GM20000 (cell line): ENCODE data around the gene KLHL6.

Experiments used
- DNase-seq: peaks from one replicate; pipeline ENCODE4 v3.0.0; 2012; ENCODE audit warnings: low spot score
- TF ChIP-seq, protein P1 (sequence below): IDR thresholded peaks from 2 replicates; pipeline ENCODE4 v1.5.1; 2012; ENCODE audit warnings: mild to moderate bottlenecking, control low read depth; ENCODE audit errors: extremely low read depth, missing control alignments

The KLHL6 gene

DNA sequence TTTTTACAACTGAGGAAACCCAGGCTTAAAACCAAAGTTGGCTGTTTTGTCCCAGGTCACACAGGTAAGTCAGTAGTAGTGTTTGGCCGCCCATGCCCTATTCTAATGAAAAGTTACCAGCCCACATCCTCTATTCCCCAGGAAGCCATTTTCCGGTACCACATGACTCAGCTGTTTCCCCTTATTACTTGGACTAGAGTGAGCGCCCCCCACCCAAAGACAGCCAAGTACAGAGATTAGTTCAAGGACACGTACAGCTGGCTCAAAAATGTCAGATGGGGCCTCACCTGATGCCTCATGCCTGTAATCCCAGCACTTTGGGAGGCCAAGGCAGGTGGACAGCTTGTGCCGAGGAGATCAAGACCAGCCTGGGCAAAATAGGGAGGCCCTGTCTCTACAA lies 8.5 kb upstream of the KLHL6 start:
- DNase-seq = no peak
- TF ChIP-seq, protein P1, sequence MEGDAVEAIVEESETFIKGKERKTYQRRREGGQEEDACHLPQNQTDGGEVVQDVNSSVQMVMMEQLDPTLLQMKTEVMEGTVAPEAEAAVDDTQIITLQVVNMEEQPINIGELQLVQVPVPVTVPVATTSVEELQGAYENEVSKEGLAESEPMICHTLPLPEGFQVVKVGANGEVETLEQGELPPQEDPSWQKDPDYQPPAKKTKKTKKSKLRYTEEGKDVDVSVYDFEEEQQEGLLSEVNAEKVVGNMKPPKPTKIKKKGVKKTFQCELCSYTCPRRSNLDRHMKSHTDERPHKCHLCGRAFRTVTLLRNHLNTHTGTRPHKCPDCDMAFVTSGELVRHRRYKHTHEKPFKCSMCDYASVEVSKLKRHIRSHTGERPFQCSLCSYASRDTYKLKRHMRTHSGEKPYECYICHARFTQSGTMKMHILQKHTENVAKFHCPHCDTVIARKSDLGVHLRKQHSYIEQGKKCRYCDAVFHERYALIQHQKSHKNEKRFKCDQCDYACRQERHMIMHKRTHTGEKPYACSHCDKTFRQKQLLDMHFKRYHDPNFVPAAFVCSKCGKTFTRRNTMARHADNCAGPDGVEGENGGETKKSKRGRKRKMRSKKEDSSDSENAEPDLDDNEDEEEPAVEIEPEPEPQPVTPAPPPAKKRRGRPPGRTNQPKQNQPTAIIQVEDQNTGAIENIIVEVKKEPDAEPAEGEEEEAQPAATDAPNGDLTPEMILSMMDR = no peak

DNA sequence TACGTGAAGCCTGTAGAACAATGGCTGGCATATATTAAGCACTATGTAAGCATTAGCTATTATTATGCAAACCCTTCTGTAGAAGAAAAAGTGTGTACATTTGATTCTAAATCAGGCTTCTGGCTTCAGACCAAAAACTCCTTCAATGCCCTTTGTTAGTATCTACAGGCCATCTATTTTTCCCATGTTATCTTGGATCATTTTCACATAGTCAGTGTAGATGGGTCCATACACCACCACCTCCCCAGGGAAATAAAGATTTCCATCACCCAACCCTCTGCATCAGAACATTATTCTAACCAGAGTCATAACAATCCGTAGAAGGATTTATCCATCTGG lies 8.0 kb upstream of the KLHL6 start:
- TF ChIP-seq, protein P1 = no peak
- DNase-seq = no peak

- DNase-seq = peak; percentile 47
- TF ChIP-seq, protein P1 = no peak
Measured at GRCh38 chr3:183560607-183561006, 5.1 kb upstream of the KLHL6 start.

DNA sequence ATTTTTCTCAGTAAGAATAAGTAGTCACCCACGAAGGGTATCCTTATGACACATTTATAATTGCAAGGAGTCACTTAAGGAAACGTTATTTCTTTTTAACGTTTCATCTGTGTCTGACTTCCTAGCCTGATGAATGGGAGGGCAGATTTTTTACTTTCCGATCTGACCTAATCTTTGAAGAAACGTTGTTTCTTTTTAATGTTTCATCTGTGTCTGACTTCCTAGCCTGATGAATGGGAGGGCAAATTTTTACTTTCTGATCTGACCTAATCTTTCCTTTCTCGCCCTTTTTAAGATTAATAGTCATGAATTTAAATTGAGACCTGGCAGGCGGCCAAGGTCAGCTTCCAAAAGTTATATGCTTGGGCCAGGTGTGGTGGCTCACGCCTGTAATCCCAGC lies 3.0 kb upstream of the KLHL6 start:
- no peak for DNase-seq
- TF ChIP-seq, protein P1 = no peak

DNA sequence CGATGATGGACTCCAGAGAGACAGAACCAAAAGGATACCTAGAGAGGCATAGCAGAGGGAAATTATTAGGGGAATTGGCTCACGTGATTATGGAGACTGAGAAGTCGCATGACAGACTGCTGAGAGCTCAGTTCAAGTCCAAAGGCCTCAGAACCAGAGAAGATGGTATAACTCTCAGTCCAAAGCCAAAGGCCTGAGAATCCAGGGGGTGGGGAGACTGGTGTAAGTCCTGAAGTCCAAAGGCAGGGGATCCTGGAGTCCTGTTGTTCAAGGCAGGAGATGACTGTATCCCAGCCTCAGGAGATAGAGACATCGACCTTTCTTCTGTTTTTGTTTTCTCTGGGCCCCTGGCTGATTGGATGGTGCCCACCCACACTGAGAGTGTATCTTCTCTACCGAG lies 1.2 kb upstream of the KLHL6 start:
- TF ChIP-seq, protein P1 = no peak

DNA sequence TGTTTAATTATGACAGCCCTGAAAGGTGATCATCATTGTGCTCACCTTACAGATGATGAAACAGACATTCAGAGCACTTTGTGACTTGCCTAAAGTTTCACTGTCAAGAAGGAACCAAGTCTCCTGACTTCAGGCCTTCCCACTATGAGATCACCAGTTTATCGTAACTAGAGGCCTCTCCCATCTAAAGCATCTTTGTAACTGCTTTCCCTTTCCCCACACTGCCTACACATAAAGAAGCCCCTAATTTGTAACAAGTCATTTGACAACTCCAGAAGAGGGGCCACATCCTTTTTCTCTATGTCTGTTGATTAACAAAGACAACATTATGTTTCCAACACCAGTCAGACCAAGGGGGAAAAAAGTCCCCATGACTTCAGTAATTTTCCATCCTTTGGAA lies 1.1 kb downstream of the KLHL6 start:
- TF ChIP-seq, protein P1 = no peak

More for the DNA sequence above, 1.2 kb upstream of the KLHL6 start:
- no peak for DNase-seq

GRCh38 chr3:183553334-183554026 lies 2.0 kb downstream of the KLHL6 start:
- TF ChIP-seq, protein P1 = no peak
- no peak for DNase-seq

More for the DNA sequence above, 1.1 kb downstream of the KLHL6 start:
- peak; percentile 58 for DNase-seq
